GM20000 (cell line): Measurements from ENCODE around the gene FAM124A.
"Not testable (repeated sequence)": the region's sequence is repeated elsewhere in the genome, so short reads cannot be mapped to it uniquely, and the experiment has no call there.

Experiments used
- DNase-seq: peaks from one replicate; pipeline ENCODE4 v3.0.0; 2012; ENCODE audit warnings: low spot score
- CTCF ChIP-seq: IDR thresholded peaks from 2 replicates; pipeline ENCODE4 v1.5.1; 2012; ENCODE audit warnings: mild to moderate bottlenecking, control low read depth; ENCODE audit errors: extremely low read depth, missing control alignments

Gene FAM124A

GRCh38 chr13:51283371-51283770 lies 61.2 kb downstream of the FAM124A start:
- no peak for TF ChIP-seq CTCF

GRCh38 chr13:51284339-51284738 lies 62.1 kb downstream of the FAM124A start:
- no peak for TF ChIP-seq CTCF
- DNase-seq: no peak

More at GRCh38 chr13:51283371-51283770, 61.2 kb downstream of the FAM124A start:
- no peak for DNase-seq

- TF ChIP-seq CTCF: peak; percentile 85
- DNase-seq: peak; percentile 71
Measured at GRCh38 chr13:51286135-51287002, 64.2 kb downstream of the FAM124A start.

GRCh38 chr13:51287758-51288157 lies 65.6 kb downstream of the FAM124A start:
- no peak for DNase-seq
- no peak for TF ChIP-seq CTCF

- not testable (repeated sequence) for DNase-seq
Measured at GRCh38 chr13:51288254-51288653, 66.1 kb downstream of the FAM124A start.

- no peak for TF ChIP-seq CTCF
- no peak for DNase-seq
Measured at GRCh38 chr13:51291341-51291740, 69.1 kb downstream of the FAM124A start.

GRCh38 chr13:51292000-51292565 lies 69.9 kb downstream of the FAM124A start:
- no peak for TF ChIP-seq CTCF
- DNase-seq: no peak

- DNase-seq: peak; percentile 12
- TF ChIP-seq CTCF: no peak
Measured at GRCh38 chr13:51297556-51297955, 75.4 kb downstream of the FAM124A start.
